Liver (tissue), 9 donors: ENCODE data around the gene ING3. TPM values are rescaled to one million over a fixed set of nuclear protein-coding genes. Genes with fewer than 3 reads are reported as not detected.

Experiments used
- DNase-seq: peaks from one replicate; pipeline ENCODE4 v3.0.0-alpha.2; 2017; ENCODE audit warnings: low spot score
- H3K27ac ChIP-seq, 2 donors: one replicate each; pipeline ENCODE4 v1.7.0; 2013; ENCODE audit warnings: inconsistent platforms in 2 of 2, low read length in 2 of 2, control low read depth in 1 of 2, low read depth in 1 of 2, mild to moderate bottlenecking in 1 of 2
- H3K27me3 ChIP-seq, 4 donors: one replicate each; pipeline versions ENCODE4 v1.6.1 to v1.7.0; 2013; ENCODE audit warnings: low read length in 3 of 4, inconsistent platforms in 1 of 4, mild to moderate bottlenecking in 1 of 4, moderate library complexity in 1 of 4; ENCODE audit not compliant: control insufficient read depth in 4 of 4, insufficient read depth in 4 of 4
- H3K36me3 ChIP-seq, 4 donors: one replicate each; pipeline versions ENCODE4 v1.6.1 to v1.7.0; 2013; ENCODE audit warnings: low read length in 3 of 4, mild to moderate bottlenecking in 3 of 4, low read depth in 1 of 4, moderate library complexity in 1 of 4; ENCODE audit not compliant: control insufficient read depth in 4 of 4, insufficient read depth in 3 of 4
- H3K4me1 ChIP-seq, 4 donors: one replicate each; pipeline versions ENCODE4 v1.6.1 to v1.7.0; 2013; ENCODE audit warnings: low read length in 3 of 4, mild to moderate bottlenecking in 3 of 4, moderate library complexity in 1 of 4; ENCODE audit not compliant: control insufficient read depth in 4 of 4, insufficient read depth in 4 of 4
- H3K4me3 ChIP-seq, 3 donors: one replicate each; pipeline versions ENCODE4 v1.6.1 to v1.7.0; 2013; ENCODE audit warnings: low read length in 3 of 3, control low read depth in 1 of 3, low read depth in 1 of 3, mild to moderate bottlenecking in 1 of 3
- H3K9ac ChIP-seq, 2 donors: one replicate each; pipeline ENCODE4 v1.7.0; 2013; ENCODE audit warnings: low read length in 2 of 2, mild to moderate bottlenecking in 2 of 2, moderate library complexity in 2 of 2, control low read depth in 1 of 2, low read depth in 1 of 2
- H3K9me3 ChIP-seq, 4 donors: one replicate each; pipeline versions ENCODE4 v1.6.1 to v1.7.0; 2013; ENCODE audit warnings: low read length in 3 of 4; ENCODE audit not compliant: control insufficient read depth in 4 of 4
- EGR1 ChIP-seq, 2 donors: IDR thresholded peaks; 2 replicates each; pipeline ENCODE4 v1.6.1; 2016 to 2018; ENCODE audit warnings: antibody characterized with exemption in 2 of 2, low read depth in 2 of 2
- FOXA1 ChIP-seq: IDR thresholded peaks from 2 replicates; pipeline ENCODE4 v1.6.1; 2016; ENCODE audit warnings: antibody characterized with exemption
- FOXA2 ChIP-seq: IDR thresholded peaks from 2 replicates; pipeline ENCODE4 v1.6.1; 2016; ENCODE audit warnings: antibody characterized with exemption
- GABPA ChIP-seq, 2 donors: IDR thresholded peaks in 1 of 2; conservative IDR thresholded peaks in 1 of 2; 2 replicates each; pipeline ENCODE4 v1.6.1; 2016; ENCODE audit warnings: antibody characterized with exemption in 2 of 2, mild to moderate bottlenecking in 1 of 2, moderate library complexity in 1 of 2
- HNF4A ChIP-seq, 2 donors: conservative IDR thresholded peaks; 2 replicates each; pipeline ENCODE4 v1.6.1; 2016; ENCODE audit warnings: antibody characterized with exemption in 2 of 2, mild to moderate bottlenecking in 2 of 2
- JUND ChIP-seq, 2 donors: IDR thresholded peaks; 2 replicates each; pipeline ENCODE4 v1.6.1; 2016; ENCODE audit warnings: antibody characterized with exemption in 2 of 2
- NR2F2 ChIP-seq: IDR thresholded peaks from 2 replicates; pipeline ENCODE4 v1.6.1; 2016; ENCODE audit warnings: antibody characterized with exemption
- RAD21 ChIP-seq, 2 donors: IDR thresholded peaks; 2 replicates each; pipeline ENCODE4 v1.6.1; 2016; ENCODE audit warnings: antibody characterized with exemption in 2 of 2, mild to moderate bottlenecking in 2 of 2
- RXRA ChIP-seq, 2 donors: IDR thresholded peaks; 2 replicates each; pipeline ENCODE4 v1.6.1; 2017 to 2018; ENCODE audit warnings: antibody characterized with exemption in 2 of 2, mild to moderate bottlenecking in 1 of 2
- SP1 ChIP-seq: IDR thresholded peaks from 2 replicates; pipeline ENCODE4 v1.6.1; 2018; ENCODE audit warnings: antibody characterized with exemption, mild to moderate bottlenecking
- TAF1 ChIP-seq: conservative IDR thresholded peaks from 2 replicates; pipeline ENCODE4 v1.6.1; 2016; ENCODE audit warnings: antibody characterized with exemption, mild to moderate bottlenecking
- YY1 ChIP-seq: IDR thresholded peaks from 2 replicates; pipeline ENCODE4 v1.6.1; 2016; ENCODE audit warnings: antibody characterized with exemption, mild to moderate bottlenecking
- whole genome bisulfite sequencing: extraction: QIAGEN DNeasy Blood & Tissue Kit; methylation state at CpG from one replicate; pipeline ENCODE4 v1.1.7; 2013; 5-methylcytosine and 5-hydroxymethylcytosine counted together
- polyA plus RNA-seq, 2 donors: library from polyadenylated mRNA; stranded (reverse) in 1 of 2; unstranded in 1 of 2; fragments of 200-250 nt in 1 of 2; fragments of >200 nt in 1 of 2; fragmentation: Nextera tagmentation in 1 of 2; extraction: Ambion mirVana in 1 of 2; gene quantifications; one replicate each; pipeline versions ENCODE4 v1.2.1 to v1.2.3, GENCODE V29; 2013 to 2015
- total RNA-seq, 2 donors: library from RNA; depleted of rRNA; stranded (reverse); fragments of >200 nt; gene quantifications; one replicate each; pipeline ENCODE4 v1.2.3, GENCODE V29; 2014
- TF ChIP-seq, protein P1 (sequence below): IDR thresholded peaks from 2 replicates; pipeline ENCODE4 v1.6.1; 2016; ENCODE audit warnings: antibody characterized with exemption
- TF ChIP-seq, protein P2 (sequence below): IDR thresholded peaks from 2 replicates; pipeline ENCODE4 v1.6.1; 2016; ENCODE audit warnings: antibody characterized with exemption
- TF ChIP-seq, protein P3 (sequence below): fragments of 150-350 bp; IDR thresholded peaks from 2 replicates; pipeline ENCODE4 v1.5.1; 2017; ENCODE audit warnings: improper control_type of control experiment, low read depth, low read length; ENCODE audit not compliant: missing input control
- TF ChIP-seq, protein P4 (sequence below): IDR thresholded peaks from 2 replicates; pipeline ENCODE4 v1.6.1; 2016; ENCODE audit warnings: antibody characterized with exemption, mild to moderate bottlenecking
- TF ChIP-seq, protein P5 (sequence below): IDR thresholded peaks from 2 replicates; pipeline ENCODE4 v1.6.1; 2016; ENCODE audit warnings: antibody characterized with exemption
- donor health status: healthy.
- donor health status: healthy.
- donor health status: healthy.
- donor health status: healthy.
- donor health status: healthy.

The ING3 gene
- total and polyA plus RNA-seq, 4 donors = 3.8 to 14.0 (median 10.9) TPM

DNA sequence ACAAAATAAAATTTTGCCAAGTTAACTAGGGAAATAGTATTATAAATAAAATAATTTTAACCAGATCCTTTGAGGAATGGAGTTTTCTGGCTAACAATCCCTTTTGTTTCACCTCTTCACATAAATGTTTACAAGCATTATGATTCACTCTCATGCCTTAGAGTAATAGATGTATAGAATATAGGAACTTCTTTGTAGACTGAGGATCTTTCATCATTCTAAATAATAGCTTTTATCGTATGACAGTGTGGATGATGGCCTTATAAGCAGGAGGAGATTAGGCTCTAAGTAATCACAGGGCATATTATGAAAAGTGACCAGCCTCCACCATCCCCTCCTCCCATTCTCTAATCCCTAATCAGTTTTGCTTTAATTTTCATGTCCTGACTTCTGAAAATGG, 13.5 kb downstream of the ING3 start:
- TF ChIP-seq FOXA1 (no peak), RXRA (IDR thresholded peaks at IDR 0.05) (no peak), EGR1 (IDR thresholded peaks at IDR 0.05; ENCODE audit: low read depth in 2 of 2) (no peak), GABPA (IDR thresholded peaks at IDR 0.05 in 1 of 2, conservative IDR thresholded peaks at IDR 0.05 in 1 of 2) (no peak), FOXA2 (no peak), TAF1 (no peak), RAD21 (IDR thresholded peaks at IDR 0.05) (no peak)
- TF ChIP-seq, protein P1, sequence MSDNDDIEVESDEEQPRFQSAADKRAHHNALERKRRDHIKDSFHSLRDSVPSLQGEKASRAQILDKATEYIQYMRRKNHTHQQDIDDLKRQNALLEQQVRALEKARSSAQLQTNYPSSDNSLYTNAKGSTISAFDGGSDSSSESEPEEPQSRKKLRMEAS = no peak
- TF ChIP-seq, protein P2, sequence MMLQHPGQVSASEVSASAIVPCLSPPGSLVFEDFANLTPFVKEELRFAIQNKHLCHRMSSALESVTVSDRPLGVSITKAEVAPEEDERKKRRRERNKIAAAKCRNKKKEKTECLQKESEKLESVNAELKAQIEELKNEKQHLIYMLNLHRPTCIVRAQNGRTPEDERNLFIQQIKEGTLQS = no peak
- TF ChIP-seq, protein P3, sequence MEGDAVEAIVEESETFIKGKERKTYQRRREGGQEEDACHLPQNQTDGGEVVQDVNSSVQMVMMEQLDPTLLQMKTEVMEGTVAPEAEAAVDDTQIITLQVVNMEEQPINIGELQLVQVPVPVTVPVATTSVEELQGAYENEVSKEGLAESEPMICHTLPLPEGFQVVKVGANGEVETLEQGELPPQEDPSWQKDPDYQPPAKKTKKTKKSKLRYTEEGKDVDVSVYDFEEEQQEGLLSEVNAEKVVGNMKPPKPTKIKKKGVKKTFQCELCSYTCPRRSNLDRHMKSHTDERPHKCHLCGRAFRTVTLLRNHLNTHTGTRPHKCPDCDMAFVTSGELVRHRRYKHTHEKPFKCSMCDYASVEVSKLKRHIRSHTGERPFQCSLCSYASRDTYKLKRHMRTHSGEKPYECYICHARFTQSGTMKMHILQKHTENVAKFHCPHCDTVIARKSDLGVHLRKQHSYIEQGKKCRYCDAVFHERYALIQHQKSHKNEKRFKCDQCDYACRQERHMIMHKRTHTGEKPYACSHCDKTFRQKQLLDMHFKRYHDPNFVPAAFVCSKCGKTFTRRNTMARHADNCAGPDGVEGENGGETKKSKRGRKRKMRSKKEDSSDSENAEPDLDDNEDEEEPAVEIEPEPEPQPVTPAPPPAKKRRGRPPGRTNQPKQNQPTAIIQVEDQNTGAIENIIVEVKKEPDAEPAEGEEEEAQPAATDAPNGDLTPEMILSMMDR = no peak
- TF ChIP-seq, protein P4, sequence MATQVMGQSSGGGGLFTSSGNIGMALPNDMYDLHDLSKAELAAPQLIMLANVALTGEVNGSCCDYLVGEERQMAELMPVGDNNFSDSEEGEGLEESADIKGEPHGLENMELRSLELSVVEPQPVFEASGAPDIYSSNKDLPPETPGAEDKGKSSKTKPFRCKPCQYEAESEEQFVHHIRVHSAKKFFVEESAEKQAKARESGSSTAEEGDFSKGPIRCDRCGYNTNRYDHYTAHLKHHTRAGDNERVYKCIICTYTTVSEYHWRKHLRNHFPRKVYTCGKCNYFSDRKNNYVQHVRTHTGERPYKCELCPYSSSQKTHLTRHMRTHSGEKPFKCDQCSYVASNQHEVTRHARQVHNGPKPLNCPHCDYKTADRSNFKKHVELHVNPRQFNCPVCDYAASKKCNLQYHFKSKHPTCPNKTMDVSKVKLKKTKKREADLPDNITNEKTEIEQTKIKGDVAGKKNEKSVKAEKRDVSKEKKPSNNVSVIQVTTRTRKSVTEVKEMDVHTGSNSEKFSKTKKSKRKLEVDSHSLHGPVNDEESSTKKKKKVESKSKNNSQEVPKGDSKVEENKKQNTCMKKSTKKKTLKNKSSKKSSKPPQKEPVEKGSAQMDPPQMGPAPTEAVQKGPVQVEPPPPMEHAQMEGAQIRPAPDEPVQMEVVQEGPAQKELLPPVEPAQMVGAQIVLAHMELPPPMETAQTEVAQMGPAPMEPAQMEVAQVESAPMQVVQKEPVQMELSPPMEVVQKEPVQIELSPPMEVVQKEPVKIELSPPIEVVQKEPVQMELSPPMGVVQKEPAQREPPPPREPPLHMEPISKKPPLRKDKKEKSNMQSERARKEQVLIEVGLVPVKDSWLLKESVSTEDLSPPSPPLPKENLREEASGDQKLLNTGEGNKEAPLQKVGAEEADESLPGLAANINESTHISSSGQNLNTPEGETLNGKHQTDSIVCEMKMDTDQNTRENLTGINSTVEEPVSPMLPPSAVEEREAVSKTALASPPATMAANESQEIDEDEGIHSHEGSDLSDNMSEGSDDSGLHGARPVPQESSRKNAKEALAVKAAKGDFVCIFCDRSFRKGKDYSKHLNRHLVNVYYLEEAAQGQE = no peak
- DNase-seq = no peak
- Histone ChIP-seq H3K4me1 (no peaks in the 10 kb centered on the region), H3K36me3 (peaks cover 2 to 38% (median 20%) of the 10 kb centered on the region in 4 donors), H3K27ac (no peak overlapping the region), H3K9me3 (no peaks in the 10 kb centered on the region), H3K4me3 (no peak overlapping the region), H3K27me3 (no peaks in the 10 kb centered on the region), H3K9ac (no peak overlapping the region)
- 96% methylated on average over 1 of the region's 1 CpG for WGBS

DNA sequence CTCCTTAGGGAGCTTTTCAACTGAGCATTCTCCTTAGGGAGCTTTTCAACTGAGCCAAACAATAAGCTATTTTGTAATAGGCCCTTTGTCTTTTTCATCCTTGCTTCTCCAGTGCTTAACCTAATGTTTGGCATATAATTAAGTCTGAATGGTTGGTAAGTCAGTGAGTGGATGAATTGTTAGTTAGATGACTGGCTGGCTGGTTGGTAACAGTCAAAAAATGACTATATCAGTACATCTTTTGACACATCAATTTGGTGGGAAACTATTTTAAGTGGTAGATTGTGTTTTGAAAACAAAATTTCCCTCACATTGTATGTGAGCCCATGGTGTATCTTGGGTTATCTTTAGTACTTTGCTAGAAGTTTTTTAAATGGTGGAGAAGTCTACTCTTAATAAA, 16.4 kb downstream of the ING3 start:
- Histone ChIP-seq H3K27ac (no peak overlapping the region), H3K27me3 (no peaks in the 10 kb centered on the region), H3K4me3 (no peak overlapping the region), H3K9ac (no peak overlapping the region), H3K9me3 (no peaks in the 10 kb centered on the region), H3K4me1 (no peaks in the 10 kb centered on the region), H3K36me3 (peaks cover 2 to 63% (median 38%) of the 10 kb centered on the region in 4 donors)
- TF ChIP-seq RXRA (IDR thresholded peaks at IDR 0.05) (no peak), GABPA (IDR thresholded peaks at IDR 0.05 in 1 of 2, conservative IDR thresholded peaks at IDR 0.05 in 1 of 2) (no peak), RAD21 (IDR thresholded peaks at IDR 0.05) (no peak), HNF4A (conservative IDR thresholded peaks at IDR 0.05) (no peak), JUND (IDR thresholded peaks at IDR 0.05) (no peak), FOXA1 (no peak), EGR1 (IDR thresholded peaks at IDR 0.05; ENCODE audit: low read depth in 2 of 2) (no peak), NR2F2 (no peak), YY1 (no peak), SP1 (no peak), FOXA2 (no peak)
- TF ChIP-seq, protein P4 = no peak
- TF ChIP-seq, protein P1 = no peak
- TF ChIP-seq, protein P5, sequence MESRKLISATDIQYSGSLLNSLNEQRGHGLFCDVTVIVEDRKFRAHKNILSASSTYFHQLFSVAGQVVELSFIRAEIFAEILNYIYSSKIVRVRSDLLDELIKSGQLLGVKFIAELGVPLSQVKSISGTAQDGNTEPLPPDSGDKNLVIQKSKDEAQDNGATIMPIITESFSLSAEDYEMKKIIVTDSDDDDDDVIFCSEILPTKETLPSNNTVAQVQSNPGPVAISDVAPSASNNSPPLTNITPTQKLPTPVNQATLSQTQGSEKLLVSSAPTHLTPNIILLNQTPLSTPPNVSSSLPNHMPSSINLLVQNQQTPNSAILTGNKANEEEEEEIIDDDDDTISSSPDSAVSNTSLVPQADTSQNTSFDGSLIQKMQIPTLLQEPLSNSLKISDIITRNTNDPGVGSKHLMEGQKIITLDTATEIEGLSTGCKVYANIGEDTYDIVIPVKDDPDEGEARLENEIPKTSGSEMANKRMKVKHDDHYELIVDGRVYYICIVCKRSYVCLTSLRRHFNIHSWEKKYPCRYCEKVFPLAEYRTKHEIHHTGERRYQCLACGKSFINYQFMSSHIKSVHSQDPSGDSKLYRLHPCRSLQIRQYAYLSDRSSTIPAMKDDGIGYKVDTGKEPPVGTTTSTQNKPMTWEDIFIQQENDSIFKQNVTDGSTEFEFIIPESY = no peak
- TF ChIP-seq, protein P2 = no peak
- DNase-seq = no peak
